Smooth muscle cell of the pulmonary artery (primary cell): Measurements from ENCODE around the gene SLC7A7. TPM values are rescaled to one million over a fixed set of nuclear protein-coding genes. Genes with fewer than 3 reads are reported as not detected.

Experiments used
- total RNA-seq: library from RNA; depleted of rRNA; stranded (reverse); fragments of >200 nt; gene quantifications from 2 replicates; pipeline ENCODE4 v1.2.3, GENCODE V29; 2014

Gene SLC7A7
- 3.4 and 34.2 TPM in 2 replicates for total RNA-seq

GRCh38 chr14:22814941-22815713 lies at the start of gene SLC7A7:
TSS of gene SLC7A7 (minus strand) at chr14:22815435. CDS start at chr14:22813398, 2,037 bp downstream.

GRCh38 chr14:22836301-22837113 lies 21.3 kb upstream of the SLC7A7 start, which contains the start of gene MMP14:
TSS of gene MMP14 (plus strand) at chr14:22836585. CDS start at chr14:22836818, 233 bp downstream.

GRCh38 chr14:22829661-22830442 lies 14.6 kb upstream of the SLC7A7 start, which contains the start of gene MRPL52:
TSS of gene MRPL52 (plus strand) at chr14:22829887. CDS start at chr14:22829913, 26 bp downstream.

GRCh38 chr14:22766457-22767322 lies 48.5 kb downstream of the SLC7A7 start, which contains the start of gene OXA1L:
TSS of gene OXA1L (plus strand) at chr14:22766688. CDS start at chr14:22766702, 14 bp downstream.

Other genes starting within 250 kb of the SLC7A7 start
- gene DAD1, start 226.2 kb downstream of the SLC7A7 start, total RNA-seq, result 262 and 320 TPM in 2 replicates
- 37.9 and 38.4 TPM in 2 replicates for gene ABHD4, start 217.1 kb downstream of the SLC7A7 start, total RNA-seq
- 0.03 TPM in 1 of 2 replicates, not detected in the other for gene OR6J1, start 171.1 kb downstream of the SLC7A7 start, total RNA-seq
- 77.8 and 97.1 TPM in 2 replicates for gene OXA1L, start 48.7 kb downstream of the SLC7A7 start, total RNA-seq
- 27.4 and 27.9 TPM in 2 replicates for gene MRPL52, start 14.5 kb upstream of the SLC7A7 start, total RNA-seq
- gene MMP14, start 21.1 kb upstream of the SLC7A7 start, total RNA-seq, result 445 and 1,032 TPM in 2 replicates
- 262 and 319 TPM in 2 replicates for gene LRP10, start 56.3 kb upstream of the SLC7A7 start, total RNA-seq
- 0.07 and 0.13 TPM in 2 replicates for gene REM2, start 67.8 kb upstream of the SLC7A7 start, total RNA-seq
- 47.0 and 52.3 TPM in 2 replicates for gene RBM23, start 103.7 kb upstream of the SLC7A7 start, total RNA-seq
- 47.2 and 51.7 TPM in 2 replicates for gene PRMT5, start 113.9 kb upstream of the SLC7A7 start, total RNA-seq
- gene HAUS4, start 141.7 kb upstream of the SLC7A7 start, total RNA-seq, result 22.2 and 30.2 TPM in 2 replicates
- gene AJUBA, start 167.1 kb upstream of the SLC7A7 start, total RNA-seq, result 43.2 and 61.2 TPM in 2 replicates
- gene C14orf93, start 194.7 kb upstream of the SLC7A7 start, total RNA-seq, result 10.2 and 12.7 TPM in 2 replicates
- gene PSMB5, start 219.5 kb upstream of the SLC7A7 start, total RNA-seq, result 174 and 207 TPM in 2 replicates
- gene PSMB11, start 226.8 kb upstream of the SLC7A7 start, total RNA-seq, result not detected in 2 replicates
- gene CDH24, start 242.1 kb upstream of the SLC7A7 start, total RNA-seq, result 5.0 and 5.1 TPM in 2 replicates